GM19438 (cell line): ENCODE measurements around the gene PFKFB1.

ENCODE experiments used
- ATAC-seq: cut with Tn5 transposase; IDR thresholded peaks from one replicate; pipeline ENCODE4 v1.9.1; 2021; ENCODE audit warnings: low read depth; ENCODE audit not compliant: unreplicated experiment

The PFKFB1 gene

DNA sequence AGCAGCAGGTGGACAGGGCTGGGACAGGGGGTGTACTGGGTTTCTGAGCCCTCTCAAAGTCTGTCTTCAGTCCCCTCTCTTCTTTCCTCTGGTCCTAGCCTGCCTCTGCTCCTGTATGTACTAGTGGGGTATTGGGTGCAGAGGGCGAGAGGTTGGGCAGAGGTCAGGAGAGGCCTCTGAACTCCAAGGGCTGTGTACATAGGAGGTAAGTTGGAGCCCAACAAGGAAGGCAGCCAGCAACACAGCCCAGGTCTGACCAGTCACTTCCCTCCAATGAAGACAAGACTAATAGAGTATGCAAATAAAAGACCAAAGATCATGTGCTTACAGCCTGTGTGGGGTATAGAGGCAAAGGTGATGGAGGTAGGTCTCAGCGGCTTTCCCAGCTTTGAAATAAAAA, at the start of gene PFKFB1:
Gene PFKFB1, minus strand, starts transcription at position 90 of the 400 bp plus-strand sequence. CDS start 181 bp downstream, outside the sequence.
- no peak for ATAC-seq

DNA sequence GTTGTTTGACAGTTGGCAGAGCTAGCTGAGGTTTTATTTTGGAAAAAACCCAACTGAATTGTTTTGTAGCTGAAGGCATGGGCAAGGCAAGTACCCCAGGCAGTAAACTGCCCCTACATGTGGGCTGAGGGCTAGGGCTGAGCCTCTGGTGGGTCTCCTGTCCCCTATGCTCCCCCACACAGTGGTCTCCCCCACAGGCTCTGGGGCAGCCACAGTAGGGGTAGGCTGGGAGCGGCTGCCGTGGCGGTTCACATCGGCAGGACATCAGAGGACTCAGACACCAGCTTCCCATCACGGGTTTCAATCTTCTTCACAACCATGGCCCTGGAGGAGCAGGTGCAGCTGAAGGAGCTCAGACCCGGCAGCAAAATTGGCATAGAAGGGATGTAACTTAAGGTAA, 47.5 kb upstream of the PFKFB1 start:
- no peak for ATAC-seq

DNA sequence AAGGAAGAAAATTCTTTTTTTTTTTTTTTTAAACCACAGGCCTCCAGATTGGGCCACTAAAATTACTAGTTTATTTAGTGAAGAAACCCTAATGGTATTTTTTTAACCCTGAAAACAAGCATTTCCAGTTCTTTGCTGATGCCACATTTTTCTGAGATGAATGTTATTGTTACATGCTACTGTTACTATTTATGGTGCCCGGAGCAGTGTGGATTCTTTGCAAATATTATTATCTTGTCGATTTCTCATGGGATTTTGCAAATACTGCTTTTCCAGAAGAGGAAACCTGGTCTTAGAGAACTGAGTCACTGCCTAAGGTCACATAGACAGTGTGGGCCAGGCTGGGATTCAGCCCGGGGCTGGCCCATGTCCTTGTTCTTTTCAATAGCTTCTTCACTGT, 45.5 kb upstream of the PFKFB1 start:
- ATAC-seq = no peak

DNA sequence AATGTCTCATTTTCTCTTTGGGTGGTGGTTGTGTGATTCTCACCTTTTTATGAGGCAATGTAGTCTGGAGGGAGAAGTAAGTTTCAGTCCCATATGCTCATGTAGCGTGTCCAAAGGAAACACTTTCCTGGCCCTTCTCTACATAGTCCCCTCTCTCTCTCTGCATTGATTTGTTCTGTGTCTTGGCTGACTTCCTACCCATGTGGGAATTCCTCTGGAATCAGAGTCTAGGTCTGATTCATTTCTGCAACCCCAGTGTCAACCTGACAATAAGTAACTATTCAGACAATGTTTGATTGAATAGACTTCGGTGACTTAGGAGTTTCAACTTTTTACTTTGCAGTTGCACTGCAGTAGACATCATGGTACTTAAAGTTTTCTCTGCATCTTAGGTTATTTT, 39.4 kb upstream of the PFKFB1 start:
- no peak for ATAC-seq

DNA sequence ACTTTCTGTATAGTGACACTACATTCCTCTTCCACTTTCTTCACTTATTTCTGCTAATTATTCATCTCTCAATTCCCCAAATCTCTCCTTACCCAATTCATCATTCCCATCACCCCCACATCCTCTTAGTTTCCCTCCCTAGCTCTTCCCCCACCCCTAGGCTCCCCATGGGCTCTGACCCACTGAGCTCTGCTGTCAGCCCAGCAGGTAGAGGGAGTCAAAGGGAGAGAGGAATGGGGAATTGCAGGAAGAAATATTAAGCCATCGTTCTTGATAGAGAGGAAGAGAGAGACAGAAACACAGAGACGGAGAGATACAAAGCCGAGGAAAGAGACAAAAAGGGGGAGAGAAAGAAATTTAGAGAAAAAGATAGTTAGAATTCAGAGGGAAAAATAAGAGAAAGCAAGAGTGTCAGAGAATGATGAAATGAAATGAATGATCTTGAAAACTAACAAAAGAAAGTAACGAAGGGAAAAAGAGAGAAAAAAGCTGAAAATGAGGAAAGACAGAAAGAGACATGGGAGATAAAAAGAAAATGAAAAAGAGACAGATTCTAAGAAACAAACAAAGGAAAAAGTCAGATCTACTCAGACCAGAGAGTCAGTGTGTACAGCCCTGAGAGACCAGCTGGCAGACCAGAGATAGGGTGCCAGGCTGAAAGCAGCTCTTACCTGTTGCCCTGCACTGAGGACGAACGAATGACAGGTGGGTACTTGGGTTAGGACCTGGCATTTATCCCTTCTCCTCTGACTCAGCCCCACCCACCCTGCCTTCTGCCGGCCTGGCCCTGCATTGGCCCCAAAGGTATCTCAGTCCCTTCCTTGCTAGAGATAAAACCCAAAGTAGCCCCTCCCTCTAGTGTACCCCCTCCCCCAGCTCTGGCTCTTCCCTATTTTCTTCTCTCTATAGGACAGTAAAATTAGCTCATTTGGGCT, 36.5 kb upstream of the PFKFB1 start, which contains the start of gene ALAS2:
Gene ALAS2, minus strand, starts transcription at position 707 of the 935 bp plus-strand sequence. CDS start 4,977 bp downstream, outside the sequence.
- ATAC-seq = no peak

DNA sequence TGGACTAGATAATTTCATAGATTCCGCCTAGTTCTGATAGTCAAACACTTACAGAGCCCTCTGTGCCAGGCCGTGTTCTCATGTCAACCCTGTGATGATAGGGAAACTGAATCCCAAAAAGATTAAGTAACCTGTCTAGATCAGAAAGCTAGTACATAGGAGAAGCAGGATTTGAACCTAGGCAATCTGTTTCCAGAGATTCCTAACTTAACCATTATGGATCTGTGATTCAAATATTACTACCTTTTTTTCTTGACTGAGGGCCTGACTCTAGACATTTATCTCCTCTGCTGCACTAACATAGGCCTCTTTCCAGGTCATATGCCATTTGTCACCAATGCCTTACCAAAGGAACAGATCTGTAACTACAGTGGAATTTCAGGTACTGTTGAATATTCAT, 35.3 kb upstream of the PFKFB1 start:
- ATAC-seq = no peak

DNA sequence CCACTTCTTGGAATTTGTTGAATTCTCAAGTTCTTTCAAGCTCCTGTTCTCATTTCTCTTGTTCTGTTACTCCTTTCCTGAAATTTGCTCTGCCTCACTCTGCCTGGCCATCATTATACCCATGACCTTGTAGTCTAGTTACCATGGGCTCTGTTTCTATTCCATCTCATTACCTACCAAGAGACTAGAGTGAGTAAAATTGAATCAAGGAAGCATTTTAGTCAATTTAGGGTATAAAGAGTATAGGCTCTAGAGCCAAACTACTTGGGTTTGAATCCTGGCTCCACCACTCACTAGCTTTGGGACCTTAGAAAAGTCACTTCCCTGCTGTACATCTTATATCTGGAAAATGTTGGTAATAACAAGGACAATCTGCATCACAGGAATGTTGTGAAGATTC, 34.6 kb upstream of the PFKFB1 start:
- no peak for ATAC-seq

DNA sequence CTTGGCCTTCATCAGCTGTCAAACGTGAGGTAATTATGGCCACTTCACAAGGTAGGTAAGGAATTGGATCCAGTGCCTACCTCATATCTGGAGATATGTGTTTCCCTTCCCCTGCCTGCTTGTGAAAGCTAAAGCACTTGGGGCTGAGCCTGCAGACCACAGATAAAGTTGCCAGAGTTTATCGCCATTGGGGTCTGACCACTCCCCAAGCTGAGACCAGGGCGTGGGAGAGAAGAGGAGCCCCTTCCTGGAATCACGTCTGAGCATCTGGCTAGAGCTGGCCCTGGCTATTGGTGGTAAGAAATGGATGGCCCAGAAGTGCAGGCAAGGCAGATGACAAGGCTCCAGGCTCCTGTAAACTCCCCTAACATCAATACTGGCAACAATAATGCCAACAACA, 34.1 kb upstream of the PFKFB1 start:
- no peak for ATAC-seq

DNA sequence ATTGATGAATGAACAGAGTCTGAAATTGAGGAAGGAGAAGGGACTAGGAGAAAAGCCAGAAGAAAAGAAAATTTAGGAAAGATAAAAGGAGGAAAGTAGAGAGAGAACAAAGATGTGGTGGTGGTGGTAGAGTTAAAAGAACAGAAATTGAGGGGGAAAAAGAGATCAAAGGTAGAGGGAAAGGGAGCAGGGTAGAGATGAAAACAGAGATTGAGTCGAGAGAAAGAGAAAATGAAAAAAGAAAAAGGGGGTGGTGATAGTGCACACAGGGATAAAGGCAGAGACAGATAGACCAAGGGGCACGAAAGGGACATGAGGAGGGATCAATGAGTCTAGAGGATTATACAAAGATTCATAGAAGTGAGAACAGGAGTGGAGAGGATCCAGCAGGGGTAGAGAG, 32.9 kb upstream of the PFKFB1 start:
- no peak for ATAC-seq

DNA sequence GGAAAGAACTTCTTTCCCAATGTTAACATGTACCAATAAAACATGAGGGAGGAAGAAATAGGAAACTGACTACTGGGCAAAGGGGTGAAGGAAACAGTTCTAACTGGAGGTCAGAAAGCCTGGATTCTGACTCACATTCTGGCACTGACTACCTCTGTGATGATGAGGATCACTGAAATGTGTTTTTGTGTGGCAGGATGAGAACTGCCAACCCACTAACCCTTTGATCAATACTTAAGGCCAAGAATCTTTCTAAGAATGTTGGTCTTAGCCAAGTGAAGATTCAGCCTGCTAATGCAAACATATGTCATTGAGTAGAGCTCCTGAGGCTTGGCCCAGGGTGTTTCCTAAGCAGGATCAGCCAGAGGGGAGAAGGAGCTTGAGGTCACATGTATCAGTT, 32.2 kb upstream of the PFKFB1 start:
- ATAC-seq = no peak

DNA sequence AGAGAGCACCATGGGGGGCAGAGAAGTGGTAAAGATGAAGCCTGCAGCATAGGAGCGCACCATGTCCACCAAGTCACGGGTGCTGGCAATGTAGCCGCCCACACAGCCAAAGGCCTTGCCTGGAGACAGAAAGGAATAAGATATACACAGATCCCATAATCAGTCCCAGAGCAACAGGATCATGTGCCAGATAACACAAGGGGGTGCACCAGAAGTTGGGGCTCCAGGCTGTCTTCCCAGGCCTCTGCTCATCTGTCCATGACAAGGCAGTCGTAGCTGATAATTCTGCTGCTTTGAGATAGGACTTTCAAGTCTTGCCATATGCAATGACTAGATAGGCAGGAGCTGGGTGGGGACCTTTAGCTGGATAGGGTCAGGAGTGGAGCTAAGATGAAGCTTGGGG, 20.9 kb upstream of the PFKFB1 start:
- no peak for ATAC-seq

DNA sequence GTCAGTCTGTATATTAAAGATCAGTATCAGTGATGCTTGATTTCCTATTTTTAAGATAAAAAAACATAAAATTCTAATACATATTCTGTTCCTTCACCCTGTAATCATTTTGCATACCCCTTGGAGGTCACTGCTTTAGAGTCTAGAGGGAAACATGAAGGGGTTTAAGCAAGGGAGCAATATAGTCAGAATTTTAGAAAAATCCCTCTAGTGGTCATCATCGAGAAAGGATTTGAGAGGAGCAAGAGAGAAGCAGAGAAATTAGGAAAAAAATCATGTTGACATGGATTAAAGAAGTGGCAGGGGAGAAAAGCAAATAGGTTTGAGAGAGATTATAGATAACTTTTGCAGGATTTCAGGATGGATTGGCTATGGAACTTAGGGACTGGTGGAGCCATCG, 17.3 kb upstream of the PFKFB1 start:
- no peak for ATAC-seq

DNA sequence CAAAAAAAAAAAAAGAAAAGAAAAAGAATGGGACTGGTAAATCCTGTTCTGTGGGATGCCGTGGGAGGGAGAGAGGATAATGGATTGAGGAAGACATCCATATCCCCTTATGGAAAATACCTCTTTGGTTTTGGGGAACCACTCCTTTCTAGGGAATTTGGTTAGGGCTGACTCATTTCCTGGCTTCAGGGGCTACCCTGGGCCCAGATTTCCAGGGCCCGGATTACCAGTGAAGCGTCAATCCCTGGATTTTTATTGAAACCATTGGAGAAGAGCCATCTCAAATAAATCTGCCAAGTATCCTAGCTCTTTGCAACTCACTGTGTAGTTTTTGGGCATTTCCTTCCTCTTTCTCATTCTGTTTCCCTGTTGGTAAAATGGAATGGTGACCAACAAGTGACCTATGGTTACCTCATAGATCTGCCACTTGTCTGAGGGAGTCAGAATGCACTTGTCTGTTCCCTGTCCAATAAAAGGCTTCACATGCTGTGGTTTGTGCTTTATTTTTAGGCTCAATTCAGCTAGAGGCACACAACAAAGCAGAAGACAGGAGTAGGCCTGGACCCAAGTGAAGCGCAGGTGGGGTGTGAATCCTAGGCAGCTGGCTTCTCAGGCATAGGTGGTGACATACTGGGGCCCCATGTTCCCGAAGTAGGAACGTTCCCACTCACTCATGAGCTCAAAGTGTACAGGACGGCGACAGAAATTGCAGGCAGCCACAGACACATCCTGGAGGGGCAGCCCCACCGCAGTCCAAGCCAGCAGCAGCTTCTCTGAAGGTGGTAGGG, 14.8 kb upstream of the PFKFB1 start:
- no peak for ATAC-seq

DNA sequence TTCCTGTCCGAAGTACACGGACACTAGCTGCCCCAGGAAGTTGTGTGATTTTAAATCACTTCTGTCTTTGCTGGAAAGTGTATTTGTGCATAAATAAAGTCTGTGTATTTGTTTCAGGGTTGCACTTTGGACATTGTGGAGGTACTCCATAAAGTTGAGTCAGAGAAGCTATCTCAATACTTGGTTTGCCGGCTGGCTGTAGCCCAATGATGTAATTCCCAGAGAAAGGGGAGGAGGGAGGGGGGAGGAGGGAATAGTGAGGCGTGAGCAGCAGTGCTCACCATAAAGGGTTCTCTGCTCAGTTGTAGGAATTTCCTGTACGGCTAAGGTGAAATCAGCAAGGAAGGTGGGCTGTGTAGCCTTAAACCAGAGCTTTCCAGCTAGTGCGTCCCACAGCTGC, 13.7 kb upstream of the PFKFB1 start:
- ATAC-seq = no peak

DNA sequence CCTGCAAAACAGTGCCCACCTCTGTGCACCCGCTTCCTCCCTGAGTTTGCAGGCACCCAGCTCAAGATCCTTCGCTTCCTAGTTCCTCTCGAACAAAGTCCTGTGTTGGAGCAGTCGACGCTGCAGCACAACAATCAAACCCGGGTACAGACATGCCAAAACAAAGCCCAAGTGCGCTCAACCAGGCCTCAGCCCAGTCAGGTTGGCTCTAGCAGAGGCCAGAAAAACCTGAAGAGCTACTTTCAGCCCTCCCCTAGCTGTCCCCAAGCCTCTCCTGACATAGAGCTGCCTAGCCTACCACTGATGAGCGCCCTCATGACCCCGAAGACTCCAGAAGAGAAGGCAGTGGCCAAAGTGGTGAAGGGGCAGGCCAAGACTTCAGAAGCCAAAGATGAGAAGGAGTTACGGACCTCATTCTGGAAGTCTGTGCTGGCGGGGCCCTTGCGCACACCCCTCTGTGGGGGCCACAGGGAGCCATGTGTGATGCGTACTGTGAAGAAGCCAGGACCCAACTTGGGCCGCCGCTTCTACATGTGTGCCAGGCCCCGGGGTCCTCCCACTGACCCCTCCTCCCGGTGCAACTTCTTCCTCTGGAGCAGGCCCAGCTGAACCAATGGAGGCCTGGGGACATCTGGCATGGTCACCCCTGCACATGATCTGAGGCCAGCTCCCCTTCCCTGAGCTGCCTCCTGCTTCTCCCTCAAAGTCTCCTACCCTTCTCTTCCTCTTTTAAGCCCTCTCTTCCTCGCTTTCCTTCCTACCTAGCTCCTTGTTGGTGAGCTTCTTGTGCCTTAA, 13.0 kb upstream of the PFKFB1 start:
- ATAC-seq = no peak

DNA sequence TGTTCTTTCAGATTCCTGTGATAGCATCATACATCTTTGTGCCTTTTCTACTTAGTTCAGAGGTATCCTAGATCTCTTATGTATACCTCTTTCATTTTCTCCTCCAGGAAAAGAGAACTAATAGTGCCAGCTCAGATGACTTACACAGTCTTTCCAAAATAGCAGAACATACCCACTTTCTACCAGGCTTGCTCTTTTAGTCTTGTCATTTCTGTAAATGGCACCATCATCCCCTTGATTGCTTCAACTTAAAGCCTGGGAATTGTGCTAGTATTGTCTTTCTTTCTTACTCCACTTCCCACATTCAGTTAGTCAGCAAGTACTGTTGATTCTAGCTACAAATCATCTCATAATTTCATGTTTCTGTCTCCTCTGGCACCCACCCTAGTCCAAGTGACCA, 11.3 kb upstream of the PFKFB1 start:
- ATAC-seq = no peak

DNA sequence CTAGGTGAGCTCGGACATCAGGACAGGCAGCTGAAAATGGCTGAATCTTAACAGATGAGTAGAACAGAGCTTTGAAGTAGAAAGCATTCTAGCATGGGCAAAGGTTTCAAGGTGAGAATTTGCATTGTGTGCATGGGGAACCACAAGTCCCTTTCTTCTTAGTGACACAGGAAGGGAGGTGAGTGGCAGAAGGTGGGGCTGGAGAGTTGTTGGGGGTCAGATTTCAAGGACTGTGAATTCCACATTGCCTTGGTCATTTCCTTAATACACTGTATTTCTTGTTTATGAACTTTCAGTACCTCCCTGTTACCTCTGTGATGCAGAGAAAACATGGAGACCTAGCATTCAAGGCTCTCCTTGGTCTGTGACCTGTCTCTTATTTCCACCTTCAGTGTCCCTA, 10.2 kb upstream of the PFKFB1 start:
- ATAC-seq = no peak

DNA sequence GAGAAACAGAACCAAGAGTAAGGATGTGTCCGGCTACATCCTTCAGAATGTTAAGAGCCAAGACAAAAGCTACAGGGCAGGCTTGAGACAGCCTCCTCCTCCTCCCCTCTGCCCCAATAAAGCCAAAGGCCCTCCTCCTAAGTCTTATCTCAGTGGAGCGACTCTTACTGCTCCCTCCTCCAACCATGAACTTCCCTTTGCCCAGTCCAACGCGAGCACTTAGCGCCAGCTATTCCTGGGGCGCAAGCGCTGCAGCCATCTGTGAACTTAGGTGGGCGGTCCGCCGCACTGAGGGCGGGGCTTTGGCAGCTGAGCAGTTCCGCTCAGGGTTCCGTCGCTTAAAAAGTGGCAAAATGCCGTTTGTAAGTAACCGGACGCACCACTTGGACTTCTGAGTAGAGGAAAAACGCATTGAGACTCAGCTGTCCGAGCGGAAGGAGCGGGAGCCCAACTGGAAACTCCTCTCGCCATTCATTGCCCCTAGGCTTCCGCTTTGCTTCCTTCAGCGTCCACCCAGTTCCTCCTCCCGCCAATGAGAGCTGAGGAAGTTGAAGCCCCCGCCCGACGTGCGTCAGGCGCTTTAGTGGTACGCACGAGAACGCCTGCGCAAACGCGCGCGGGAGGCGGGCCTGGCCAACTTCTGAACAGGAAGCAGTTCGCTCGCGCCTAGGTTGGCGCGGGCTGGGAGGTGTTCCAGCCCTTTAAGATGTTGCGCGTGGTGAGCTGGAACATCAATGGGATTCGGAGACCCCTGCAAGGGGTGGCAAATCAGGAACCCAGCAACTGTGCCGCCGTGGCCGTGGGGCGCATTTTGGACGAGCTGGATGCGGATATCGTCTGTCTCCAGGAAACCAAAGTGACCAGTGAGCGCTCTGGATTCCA, 6.0 kb upstream of the PFKFB1 start, which contains the start of gene APEX2:
Gene APEX2, plus strand, starts transcription at position 647 of the 882 bp plus-strand sequence. Its CDS starts 60 bp downstream, at position 707.
- peak; percentile 93 for ATAC-seq

DNA sequence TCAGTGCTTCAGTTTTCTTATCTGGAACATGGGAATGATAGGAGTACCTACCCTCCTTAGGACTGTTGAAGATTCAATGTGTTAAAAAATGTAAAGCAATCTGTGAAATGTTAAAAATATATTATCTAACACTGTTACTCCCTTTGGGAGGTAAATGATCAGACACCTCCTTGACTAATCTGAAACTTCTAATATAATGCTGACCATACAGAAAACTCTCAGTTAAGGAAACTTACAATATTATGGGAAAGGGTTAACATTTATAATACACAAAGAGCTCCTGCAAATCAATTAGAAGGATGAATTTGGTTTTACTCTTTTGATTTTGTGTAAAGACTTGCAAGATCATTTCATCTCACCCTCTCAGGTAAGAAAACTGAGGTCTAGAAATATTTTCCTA, 1.6 kb upstream of the PFKFB1 start:
- ATAC-seq = no peak
